ENCODE measurements around the gene ANXA5.

DNA sequence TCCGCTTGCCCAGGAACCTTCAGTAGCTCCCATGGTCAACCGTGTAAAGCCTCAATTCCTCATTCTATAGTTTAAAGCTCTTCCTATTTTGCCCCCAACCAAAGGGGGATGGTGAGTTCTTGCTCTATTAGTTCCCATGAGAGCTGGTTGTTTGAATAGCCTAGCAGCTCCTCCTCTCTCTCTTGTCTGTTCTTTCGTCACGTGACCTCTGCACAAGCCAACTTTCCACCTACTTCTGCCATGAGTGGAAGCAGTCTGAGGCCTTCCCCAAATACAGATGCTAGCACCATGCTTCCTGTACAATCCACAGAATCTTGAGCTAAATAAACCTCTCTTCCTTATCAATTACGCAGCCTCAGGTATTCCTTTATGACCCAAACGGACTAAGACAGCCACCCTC lies 42.8 kb downstream of the ANXA5 start:
- TF ChIP-seq, protein P1, sequence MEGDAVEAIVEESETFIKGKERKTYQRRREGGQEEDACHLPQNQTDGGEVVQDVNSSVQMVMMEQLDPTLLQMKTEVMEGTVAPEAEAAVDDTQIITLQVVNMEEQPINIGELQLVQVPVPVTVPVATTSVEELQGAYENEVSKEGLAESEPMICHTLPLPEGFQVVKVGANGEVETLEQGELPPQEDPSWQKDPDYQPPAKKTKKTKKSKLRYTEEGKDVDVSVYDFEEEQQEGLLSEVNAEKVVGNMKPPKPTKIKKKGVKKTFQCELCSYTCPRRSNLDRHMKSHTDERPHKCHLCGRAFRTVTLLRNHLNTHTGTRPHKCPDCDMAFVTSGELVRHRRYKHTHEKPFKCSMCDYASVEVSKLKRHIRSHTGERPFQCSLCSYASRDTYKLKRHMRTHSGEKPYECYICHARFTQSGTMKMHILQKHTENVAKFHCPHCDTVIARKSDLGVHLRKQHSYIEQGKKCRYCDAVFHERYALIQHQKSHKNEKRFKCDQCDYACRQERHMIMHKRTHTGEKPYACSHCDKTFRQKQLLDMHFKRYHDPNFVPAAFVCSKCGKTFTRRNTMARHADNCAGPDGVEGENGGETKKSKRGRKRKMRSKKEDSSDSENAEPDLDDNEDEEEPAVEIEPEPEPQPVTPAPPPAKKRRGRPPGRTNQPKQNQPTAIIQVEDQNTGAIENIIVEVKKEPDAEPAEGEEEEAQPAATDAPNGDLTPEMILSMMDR (IDR thresholded peaks at IDR 0.05), result no peak
- TF ChIP-seq POLR2AphosphoS5 (IDR thresholded peaks at IDR 0.05), result no peak
